HT1080 (cell line): ENCODE data around the gene ADCK2. TPM values are rescaled to one million over a fixed set of nuclear protein-coding genes. Genes with fewer than 3 reads are reported as not detected.
"Not testable (repeated sequence)": the region's sequence is repeated elsewhere in the genome, so short reads cannot be mapped to it uniquely, and the experiment has no call there.

Experiments
- DNase-seq: peaks from one replicate; pipeline ENCODE4 v3.0.0-alpha.2; 2015; ENCODE audit warnings: low read depth
- total RNA-seq: library from RNA; depleted of rRNA; stranded (reverse); fragments of >200 nt; shearing (Covaris generic); gene quantifications from 2 replicates; pipeline ENCODE4 v1.2.3, GENCODE V29; 2014

Gene ADCK2
- total RNA-seq, 1 experiment from 2014 or later, result 27.6 TPM

DNA sequence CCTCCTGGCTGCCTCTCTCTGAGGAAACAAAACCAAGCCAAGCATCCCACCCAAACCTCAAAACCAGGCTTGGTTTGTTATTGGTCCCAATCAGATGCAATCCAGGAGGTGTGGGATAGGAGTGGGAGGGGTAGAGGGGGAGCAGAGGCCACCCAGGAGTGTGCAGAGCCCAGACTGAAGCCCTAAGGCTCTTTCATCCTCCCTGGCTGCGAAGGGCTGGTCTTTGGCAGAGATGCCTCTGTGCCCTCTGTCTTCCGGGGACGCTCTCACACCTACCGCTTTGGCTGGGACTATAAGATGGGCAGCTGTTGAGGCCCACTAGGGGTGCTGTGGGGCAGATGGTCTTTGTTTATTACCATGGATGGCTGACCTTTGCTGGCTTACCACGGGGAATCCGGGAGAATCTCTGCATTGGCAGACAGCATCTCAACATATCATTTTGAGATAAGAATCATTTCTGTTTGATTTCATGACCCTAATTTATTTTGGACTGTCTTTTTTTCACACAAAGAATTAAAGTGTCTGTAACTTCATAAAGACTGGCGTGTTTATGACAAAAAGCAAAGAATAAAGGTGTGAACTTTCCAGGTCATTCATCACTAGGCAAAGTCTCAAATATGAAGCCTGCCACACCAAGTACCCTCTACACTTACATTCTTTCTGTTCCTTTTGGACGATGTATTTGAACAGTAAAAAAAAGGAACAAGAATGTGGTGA is 25.7 kb upstream of the ADCK2 start:
- DNase-seq, result peak; percentile 57

DNA sequence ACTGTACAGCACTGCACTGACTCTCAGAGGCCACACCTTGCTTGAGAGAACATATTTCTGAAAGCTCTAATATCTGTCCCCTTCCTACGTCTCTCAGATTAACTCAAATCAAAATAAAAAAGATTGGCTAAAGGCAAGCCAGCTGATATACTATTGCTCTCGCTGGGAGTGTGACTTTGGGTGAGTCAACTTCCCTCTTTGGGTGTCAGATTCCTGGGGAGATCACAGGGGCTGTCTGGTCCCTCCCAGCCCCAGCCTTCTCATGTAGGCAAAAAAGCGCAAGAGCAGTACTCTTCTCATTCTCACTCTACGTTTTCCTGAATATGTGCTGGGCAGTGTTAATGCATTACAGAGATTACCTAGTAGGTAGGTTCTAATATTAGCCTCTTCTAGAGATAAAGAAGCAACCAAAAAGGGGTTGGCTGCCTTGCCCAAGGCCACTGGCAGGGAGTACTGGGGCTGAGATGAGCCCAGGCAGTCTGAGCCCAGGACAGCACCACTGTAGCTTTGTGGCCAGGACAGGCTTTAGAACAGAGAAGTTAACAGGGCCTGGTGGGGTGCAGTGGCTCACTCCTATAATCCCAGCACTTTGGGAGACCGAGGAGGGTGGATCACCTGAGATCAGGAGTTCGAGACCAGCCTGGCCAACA is 23.1 kb upstream of the ADCK2 start:
- DNase-seq, result peak; percentile 83

DNA sequence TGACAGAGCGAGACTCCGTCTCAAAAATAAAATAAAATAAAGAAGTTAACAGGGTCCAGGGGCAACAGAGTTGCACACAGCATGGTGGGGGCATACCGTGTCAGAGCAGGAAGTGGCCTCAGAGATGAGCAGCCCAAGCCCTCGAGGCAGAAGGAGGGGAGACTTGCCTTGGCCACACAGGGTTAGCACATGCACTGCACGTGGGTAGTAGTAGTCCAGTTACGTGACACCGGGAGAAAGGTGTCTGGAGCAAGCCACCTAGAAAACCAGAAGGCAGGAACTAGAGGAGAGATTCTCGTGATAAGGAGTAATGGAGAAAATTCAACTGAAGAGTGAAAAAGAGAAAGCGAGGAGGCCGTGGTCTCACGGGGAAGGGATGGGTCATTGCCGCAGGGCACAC is 22.4 kb upstream of the ADCK2 start:
- DNase-seq, result no peak

DNA sequence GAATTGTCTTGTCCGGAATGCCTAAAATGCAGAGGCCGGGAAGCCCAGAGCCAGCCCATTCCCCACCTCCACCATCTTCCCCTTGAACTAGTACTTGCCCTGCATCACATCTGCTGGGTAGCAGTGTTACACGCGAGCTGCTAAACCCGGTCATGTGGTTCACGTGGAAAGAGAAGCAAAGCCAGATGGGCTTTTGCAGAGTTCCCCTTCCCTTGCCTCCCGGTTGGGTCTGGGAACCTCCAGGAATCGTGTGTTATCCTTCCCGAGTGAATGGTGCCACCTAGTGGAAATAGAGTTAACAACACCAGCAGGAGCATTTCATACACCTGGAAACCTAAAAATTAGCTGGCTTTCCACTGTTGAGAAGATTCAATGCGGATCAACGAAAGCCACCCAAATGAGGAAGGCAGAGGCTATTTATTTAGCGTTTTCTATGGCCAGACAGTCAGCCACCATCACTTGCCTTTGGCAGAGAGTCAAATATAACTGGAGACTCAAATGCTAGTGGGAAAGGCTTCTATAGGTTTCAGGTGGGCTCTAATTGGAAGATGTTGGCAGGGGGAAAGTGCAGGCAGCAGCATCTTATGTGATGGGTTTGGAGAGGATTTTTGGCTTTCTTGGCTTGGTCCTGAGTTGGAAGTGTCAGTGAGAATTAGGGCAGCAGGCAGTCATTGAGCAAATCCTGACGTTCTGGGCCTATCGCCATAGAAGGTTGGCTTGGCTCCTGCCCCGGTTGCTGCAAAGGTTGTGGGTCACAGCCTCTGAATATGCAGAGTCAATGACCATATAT is 19.2 kb upstream of the ADCK2 start:
- peak; percentile 68 for DNase-seq

DNA sequence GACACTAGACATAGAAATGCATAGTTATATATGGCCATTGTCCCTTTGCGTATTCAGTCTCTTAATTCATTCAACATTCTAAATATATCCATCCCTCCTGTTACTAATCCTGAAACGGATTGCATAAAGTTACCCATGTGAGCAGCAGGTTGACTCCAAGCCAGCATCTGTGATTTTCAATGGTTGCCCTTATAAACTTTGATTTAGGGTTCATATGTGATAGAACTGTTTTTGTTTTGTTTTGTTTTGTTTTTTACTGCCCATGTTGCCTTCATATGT is 18.7 kb upstream of the ADCK2 start:
- DNase-seq, result no peak

DNA sequence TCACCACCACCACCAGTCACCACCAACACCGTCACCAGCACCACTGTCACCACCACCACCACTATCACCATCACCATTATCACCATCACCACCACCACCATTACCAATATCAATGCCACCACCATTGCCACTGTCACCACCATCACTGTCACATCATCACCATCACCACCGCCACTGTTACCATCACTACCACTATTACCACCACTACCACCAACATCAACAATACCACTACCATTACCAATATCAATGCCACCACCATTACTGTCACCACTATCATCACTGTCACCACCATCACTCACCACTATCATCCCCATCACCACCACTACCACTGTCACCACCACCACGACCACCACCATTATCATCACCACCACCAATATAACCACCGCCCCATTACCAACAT is 18.1 kb upstream of the ADCK2 start:
- no peak for DNase-seq

DNA sequence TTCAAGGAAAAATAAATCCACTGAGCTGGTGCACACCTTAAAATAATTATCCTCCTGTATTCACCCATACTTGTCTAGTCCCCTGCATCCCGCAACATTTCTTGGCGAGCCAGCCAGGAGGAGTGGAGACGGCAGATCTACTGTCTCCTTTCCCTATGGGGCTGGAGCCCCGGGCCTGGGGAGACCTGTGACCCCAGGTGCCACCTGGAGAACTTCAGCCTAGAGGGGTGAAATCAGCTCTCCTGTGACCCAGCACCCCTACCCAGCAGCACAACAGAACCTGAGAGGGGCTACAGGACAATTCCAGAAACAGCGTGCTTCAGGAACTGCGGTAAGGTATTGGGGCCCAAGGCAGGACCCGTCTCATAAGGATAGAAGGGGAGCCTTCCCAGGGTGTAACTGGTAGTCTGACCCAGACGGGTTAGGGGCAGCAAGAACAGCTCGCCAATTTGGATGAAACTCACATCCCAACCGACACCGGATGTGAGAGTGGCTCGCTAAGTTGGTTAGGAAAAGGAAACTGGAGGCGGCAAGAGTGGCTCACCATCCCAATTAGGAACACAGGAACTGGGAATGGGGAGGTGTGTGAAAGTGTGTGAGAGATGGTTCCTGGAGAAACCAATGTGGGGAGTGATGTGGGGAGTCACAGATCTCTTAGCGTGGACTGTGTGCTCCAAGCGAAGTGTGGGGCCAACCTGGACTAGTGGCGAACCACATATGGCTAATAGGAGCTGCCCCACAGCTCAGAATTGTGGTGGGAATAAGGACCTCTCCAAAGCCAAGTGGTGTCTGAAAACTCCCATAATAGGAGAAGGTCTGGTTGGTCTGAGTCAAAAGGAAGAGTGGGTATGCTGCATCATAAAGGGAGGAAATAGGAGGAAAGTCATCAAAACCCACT is 17.0 kb upstream of the ADCK2 start:
- DNase-seq, result no peak

DNA sequence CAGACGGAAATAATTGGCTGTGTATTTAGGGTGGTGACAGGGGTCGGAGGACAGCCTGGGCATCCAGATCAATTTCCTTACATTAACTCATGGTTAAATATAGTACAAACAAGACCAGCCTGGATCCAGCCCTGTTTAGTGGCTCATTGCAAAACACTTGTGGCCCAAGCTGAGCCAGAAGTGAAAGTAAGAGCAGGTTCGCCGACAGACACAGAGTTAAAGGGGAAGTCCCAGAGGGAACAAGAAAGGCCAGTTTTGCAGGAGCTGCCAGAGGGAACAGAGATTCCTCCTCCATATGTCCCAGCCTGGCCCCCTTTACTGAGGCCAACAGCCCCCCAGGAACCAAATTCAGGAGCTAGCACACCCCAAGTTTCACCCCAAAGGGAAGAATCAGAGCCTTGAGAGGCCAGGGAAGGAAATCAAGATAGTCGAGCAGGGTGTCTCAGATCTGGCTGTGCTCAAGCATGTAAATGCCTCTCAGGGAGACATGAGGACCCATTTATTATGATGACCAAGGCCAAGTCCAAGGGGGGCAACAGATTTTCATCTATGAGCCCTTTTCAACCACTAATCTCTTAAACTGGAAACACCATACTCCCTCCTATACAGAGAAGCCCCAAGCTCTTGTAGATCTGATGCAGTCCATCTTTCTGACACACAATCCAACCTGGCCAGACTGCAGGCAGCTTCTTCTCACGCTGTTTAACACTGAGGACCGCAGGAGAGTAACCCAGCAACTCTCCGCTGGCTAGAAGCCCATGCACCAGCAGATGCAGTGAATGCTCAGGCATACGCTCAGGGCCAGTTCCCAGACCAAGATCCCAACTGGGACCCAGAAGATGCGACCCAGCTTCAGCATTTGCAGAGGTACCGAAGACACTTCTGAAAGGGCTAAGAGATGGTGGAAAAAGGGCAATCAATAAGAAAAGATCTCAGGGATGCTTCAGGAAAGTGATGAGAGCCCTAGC is 15.9 kb upstream of the ADCK2 start:
- peak; percentile 49 for DNase-seq

DNA sequence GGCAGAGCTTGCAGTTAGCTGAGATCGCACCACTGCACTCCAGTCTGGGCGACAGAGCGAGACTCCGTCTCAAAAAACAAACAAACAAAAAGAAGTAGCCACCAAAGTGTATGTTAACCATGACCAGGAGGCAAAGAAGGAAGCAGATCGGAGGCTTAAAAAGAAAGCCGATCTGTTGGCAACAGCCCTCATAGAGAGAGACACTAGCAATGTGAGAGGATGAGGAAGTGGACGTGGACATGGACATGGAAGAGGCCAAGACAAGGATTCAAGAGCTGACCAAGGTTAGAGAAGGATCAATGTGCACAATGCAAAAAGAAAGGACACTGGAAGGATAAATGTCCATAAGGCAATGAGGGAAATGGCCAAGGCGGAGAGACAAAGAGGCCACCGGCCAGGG is 14.9 kb upstream of the ADCK2 start:
- no peak for DNase-seq

DNA sequence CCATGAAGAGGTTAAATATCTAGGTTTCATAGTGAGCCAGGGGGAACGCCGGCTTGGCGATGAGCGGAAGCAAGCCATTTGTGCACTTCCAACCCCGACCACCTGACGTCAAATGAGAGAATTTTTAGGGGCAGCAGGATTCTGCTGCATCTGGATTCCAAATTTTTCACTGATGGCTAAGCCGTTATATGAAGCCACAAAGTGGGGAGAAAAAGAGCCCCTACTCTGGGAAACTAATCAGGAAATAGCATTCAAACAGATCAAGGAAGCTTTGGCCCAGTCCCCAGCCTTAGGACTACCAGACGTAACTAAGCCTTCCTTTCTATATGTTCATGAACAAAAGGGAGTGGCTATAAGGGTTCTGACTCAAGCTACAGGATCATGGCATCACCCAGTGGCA is 12.9 kb upstream of the ADCK2 start:
- DNase-seq, result no peak

DNA sequence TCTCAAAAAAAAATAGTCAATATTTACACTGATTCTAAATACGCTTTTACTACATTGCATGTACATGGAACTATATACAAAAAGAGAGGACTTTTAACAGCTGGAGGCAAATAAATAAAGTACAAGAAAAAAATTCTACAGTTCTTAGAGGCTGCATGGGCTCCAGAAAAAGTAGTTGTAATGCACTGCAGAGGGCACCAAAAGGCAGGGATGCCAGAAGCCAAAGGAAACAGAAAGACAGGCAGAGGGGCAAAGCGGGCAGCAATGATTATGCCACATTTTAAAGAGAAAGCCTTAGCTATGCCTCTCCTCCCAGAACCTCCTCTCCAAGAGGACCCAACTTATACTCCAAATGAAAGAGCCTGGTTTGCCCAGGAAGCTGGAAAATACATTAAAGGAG is 11.6 kb upstream of the ADCK2 start:
- no peak for DNase-seq

DNA sequence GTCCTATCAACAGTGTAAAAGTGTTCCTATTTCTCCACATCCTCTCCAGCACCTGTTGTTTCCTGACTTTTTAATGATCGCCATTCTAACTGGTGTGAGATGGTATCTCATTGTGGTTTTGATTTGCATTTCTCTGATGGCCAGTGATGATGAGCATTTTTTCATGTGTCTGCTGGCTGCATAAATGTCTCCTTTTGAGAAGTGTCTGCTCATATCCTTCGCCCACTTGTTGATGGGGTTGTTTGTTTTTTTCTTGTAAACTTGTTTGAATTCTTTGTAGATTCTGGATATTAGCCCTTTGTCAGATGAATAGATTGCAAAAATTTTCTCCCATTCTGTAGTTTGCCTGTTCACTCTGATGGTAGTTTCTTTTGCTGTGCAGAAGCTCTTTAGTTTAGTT is 9.8 kb upstream of the ADCK2 start:
- DNase-seq, result not testable (repeated sequence)

DNA sequence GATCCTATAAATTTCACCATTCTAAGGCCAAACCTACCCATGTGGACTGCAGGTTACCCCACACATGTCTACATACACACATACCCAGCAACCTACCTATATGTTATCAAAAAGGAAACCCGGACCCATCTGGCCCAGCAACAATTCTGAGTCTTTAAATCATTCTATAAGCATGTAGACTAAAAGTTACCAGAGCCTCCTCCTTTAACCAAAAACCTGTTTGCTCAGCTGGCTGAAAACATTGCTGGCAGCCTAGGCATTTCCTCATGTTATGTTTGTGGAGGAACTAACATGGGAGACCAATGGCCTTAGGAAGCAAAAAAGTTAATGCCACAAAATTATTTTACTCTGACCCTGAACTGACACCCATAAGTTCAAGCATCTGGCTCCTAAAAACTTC is 5.3 kb upstream of the ADCK2 start:
- DNase-seq, result no peak

DNA sequence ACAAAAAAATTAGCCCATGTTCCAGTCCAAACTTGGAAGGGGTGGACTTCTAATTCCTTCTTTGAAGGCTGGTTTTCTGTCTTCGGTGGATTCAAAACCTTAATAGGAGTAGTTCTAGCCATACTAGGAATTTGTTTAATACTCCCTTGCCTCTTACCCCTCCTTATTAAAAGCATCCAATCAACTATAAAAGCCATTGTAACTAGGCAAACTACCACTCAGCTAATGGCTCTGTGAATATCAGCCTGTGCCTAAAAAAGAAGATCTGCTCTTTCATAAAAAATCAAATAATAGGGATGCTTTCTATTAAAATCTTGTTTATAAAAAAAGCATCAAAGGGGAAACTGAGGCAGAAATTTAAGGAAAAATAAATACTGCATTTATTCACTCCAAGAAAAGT is 4.1 kb upstream of the ADCK2 start:
- DNase-seq, result no peak

DNA sequence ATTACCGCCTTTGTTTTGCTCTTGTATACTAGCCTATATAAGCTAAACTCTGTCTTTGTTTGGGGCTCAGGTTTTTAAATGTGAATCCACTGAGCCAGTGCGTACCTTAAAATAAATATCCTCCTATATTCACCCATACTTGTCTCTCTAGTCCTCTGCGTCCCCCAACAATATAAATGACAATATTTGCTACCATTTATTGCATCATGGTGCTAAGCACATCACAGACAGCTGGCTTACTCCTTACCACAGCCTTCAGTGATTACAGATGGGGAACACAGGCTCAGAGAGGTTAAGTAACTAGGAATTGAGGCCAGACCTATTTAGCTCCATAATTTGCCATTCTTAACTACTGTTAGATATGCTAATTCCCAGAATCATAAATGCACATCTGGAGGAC is 3.4 kb upstream of the ADCK2 start:
- no peak for DNase-seq

DNA sequence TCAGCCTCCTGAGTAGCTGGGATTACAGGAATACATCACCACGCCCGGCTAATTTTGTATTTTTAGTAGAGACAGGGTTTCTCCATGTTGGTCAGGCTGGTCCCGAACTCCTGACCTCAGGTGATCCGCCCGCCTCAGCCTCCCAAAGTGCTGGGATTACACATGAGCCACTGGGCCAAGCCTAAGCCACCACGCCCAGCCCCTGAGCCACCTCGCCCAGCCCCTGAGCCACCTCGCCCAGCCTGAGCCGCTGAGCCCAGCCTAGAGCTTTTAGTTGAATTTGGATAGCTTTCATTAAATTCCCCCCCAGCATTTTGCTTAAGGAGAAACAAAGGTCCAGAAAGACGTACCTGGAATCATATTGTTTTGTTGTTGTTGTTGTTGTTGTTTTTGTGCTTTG is 2.9 kb upstream of the ADCK2 start:
- not testable (repeated sequence) for DNase-seq

DNA sequence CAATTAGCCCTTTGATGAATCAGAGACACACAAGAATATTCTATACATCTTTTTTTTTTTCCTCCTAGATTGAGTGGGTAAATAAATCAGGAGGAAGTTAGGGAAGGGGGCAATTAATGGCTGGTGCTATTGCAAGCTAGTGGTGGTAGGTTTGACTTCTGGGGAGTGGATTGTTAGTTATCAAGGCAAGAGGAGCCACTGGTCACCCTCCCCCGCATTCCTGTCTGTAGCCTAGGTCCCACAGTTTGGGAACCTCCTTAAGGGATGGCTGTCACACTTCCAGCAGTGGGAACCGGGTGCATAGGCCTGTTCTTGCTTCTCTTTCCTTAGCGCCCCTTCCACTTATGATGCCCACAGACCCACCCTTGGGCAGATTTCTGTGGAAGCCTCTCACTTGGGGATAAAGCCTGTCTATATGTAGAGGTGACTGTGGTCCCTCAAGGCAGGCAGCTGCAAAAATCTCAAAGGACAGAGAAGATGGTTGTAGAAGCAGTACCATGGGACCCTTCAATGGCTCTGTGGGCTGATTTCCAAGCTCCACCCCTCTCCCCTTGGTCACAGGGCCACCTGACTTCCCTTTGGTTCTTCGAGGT is 2.3 kb upstream of the ADCK2 start:
- no peak for DNase-seq

DNA sequence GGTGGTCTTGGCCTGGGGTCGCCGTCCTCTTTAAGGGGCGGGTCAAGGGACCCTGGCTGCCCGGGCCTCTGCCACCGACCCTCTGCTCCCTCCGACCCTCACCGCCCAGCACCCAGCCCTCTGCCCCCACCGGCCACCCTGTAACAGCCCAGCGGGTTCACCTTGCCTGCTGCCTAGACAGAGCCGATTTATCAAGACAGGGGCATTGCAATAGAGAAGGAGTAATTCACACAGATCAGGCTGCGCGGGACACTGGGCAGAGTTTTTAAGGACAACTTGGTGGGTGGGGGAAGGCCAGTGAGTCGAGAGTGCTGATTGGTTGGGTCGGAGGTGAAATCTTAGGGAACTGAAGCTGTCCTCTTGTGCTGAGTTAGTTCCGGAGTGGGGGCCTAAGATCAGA is 779 bp upstream of the ADCK2 start:
- no peak for DNase-seq

DNA sequence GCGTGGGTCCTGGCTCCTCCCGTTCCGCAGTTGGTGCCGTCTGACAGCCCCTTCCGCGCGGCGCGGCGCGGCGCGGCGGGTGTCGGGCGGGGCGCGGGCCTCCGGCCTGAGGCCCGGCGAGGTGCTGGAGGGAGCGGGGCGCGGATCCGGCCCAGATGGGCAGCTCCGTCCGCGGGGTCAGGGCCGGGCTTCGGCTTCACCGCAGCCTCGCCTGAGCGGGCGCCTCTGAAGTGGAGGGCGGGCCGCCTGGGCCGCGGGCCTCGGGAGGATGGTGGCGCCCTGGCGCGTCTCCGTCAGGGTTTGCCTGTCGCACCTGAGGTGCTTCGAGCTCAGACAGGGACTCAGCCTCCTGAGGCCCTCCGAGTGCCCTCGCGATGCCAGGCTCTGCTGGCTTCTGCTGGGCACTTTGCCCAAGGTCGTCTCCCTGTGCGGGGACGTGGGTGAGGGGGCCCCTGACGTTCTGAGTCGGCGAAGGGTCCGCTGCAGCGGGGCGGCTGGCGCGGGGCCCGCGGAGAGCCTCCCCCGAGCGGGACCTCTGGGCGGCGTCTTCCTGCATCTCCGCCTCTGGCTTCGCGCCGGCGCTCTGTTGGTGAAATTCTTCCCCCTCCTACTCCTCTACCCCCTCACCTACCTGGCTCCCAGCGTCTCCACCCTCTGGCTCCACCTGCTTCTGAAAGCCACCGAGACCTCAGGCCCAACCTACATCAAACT is 473 bp downstream of the ADCK2 start:
- no peak for DNase-seq

DNA sequence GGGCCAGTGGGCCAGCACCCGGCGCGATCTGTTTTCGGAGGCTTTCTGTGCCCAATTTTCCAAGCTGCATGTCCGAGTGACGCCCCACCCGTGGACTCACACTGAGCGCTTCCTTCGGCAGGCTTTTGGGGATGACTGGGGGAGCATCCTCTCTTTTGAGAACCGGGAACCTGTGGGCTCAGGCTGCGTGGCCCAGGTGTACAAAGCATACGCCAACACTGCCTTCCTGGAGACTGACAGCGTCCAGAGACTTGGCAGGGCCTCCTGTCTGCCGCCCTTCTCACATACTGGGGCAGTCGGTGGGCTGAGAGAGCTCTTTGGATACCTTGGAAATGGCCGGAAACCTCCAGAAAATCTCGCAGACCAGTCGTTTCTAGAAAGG is 1.0 kb downstream of the ADCK2 start:
- no peak for DNase-seq
